Measurements from ENCODE around the gene RPS6KL1. TPM values are rescaled to one million over a fixed set of nuclear protein-coding genes. Genes with fewer than 3 reads are reported as not detected.
A peak's percentile ranks its signal among the peaks of the same experiment; 100 is the strongest.

The RPS6KL1 gene
- total RNA-seq, 1 donor from 2014 or later = 2.0 TPM

- no peak for TF ChIP-seq CTCF (IDR thresholded peaks at IDR 0.05)
- Histone ChIP-seq H3K9me3 (no peaks in the 10 kb centered on the region), H3K4me3 (no peak overlapping the region), H3K36me3 (no peaks in the 10 kb centered on the region), H3K4me1 (peaks cover 20% of the 10 kb centered on the region), H3K27me3 (ENCODE audit: low read depth) (no peaks in the 10 kb centered on the region), H3K27ac (no peak overlapping the region)
- DNase-seq (no peak), ATAC-seq (no peak)
- intact Hi-C loops (cut with DNase I) = no loop called here
These were observed 24.5 kb upstream of the RPS6KL1 start for GRCh38 chr14:74947353-74948227.

GRCh38 chr14:74946659-74947281, 23.7 kb upstream of the RPS6KL1 start:
- Histone ChIP-seq H3K4me1 (peaks cover 28% of the 10 kb centered on the region), H3K27ac (no peak overlapping the region), H3K36me3 (no peaks in the 10 kb centered on the region), H3K4me3 (no peak overlapping the region), H3K27me3 (ENCODE audit: low read depth) (no peaks in the 10 kb centered on the region), H3K9me3 (no peaks in the 10 kb centered on the region)
- no peak for ATAC-seq
- intact Hi-C loops (cut with DNase I) = no loop called here
- no peak for DNase-seq
- TF ChIP-seq CTCF (IDR thresholded peaks at IDR 0.05) = peak; percentile 4

GRCh38 chr14:74945852-74946658, 23.0 kb upstream of the RPS6KL1 start:
- ATAC-seq (peak; percentile 84 to 87), DNase-seq (peak; percentile 72)
- H3K4me1 ChIP-seq = peaks cover 35% of the 10 kb centered on the region
- no peak overlapping the region for H3K27ac ChIP-seq
- no peaks in the 10 kb centered on the region for H3K9me3 ChIP-seq
- H3K27me3 ChIP-seq (ENCODE audit: low read depth) = no peaks in the 10 kb centered on the region
- intact Hi-C loops (cut with DNase I) = no loop called here
- peak; percentile 91 for TF ChIP-seq CTCF (IDR thresholded peaks at IDR 0.05)
- no peaks in the 10 kb centered on the region for H3K36me3 ChIP-seq
- H3K4me3 ChIP-seq = no peak overlapping the region

GRCh38 chr14:74945261-74945851, 22.3 kb upstream of the RPS6KL1 start:
- ATAC-seq (peak; percentile 13 to 43), DNase-seq (no peak)
- H3K9me3 ChIP-seq = no peaks in the 10 kb centered on the region
- peak; percentile 47 for TF ChIP-seq CTCF (IDR thresholded peaks at IDR 0.05)
- H3K4me1 ChIP-seq = peaks cover 40% of the 10 kb centered on the region
- intact Hi-C loops (cut with DNase I) = no loop called here
- no peaks in the 10 kb centered on the region for H3K27me3 ChIP-seq (ENCODE audit: low read depth)
- no peak overlapping the region for H3K4me3 ChIP-seq
- H3K27ac ChIP-seq = no peak overlapping the region
- no peaks in the 10 kb centered on the region for H3K36me3 ChIP-seq

GRCh38 chr14:74942608-74943007, 19.5 kb upstream of the RPS6KL1 start:
- no peaks in the 10 kb centered on the region for H3K36me3 ChIP-seq
- intact Hi-C loops (cut with DNase I) = no loop called here
- DNase-seq = no peak
- H3K9me3 ChIP-seq = no peaks in the 10 kb centered on the region
- no peaks in the 10 kb centered on the region for H3K27me3 ChIP-seq (ENCODE audit: low read depth)
- peak overlapping the region; percentile 9 for H3K4me3 ChIP-seq
- no peak for ATAC-seq
- H3K4me1 ChIP-seq = peaks cover 60% of the 10 kb centered on the region
- TF ChIP-seq CTCF (IDR thresholded peaks at IDR 0.05) = no peak
- H3K27ac ChIP-seq = peak overlapping the region; percentile 85
